ENCODE measurements around the gene SRGAP2C.
"Not testable (repeated sequence)": the region's sequence is repeated elsewhere in the genome, so short reads cannot be mapped to it uniquely, and the experiment has no call there.

SRGAP2C gene

GRCh38 chr1:121384754-121385153 is 200.0 kb downstream of the SRGAP2C start:
- DNase-seq (ENCODE audit: low read depth): not testable (repeated sequence)

- DNase-seq (ENCODE audit: low read depth): not testable (repeated sequence)
Measured at GRCh38 chr1:121385162-121385561, 200.4 kb downstream of the SRGAP2C start.

- not testable (repeated sequence) for DNase-seq (ENCODE audit: low read depth)
Measured at GRCh38 chr1:121385563-121386288, 201.0 kb downstream of the SRGAP2C start.

GRCh38 chr1:121386319-121386948 is 201.7 kb downstream of the SRGAP2C start:
- not testable (repeated sequence) for DNase-seq (ENCODE audit: low read depth)

- not testable (repeated sequence) for DNase-seq (ENCODE audit: low read depth)
Measured at GRCh38 chr1:121389895-121390560, 205.3 kb downstream of the SRGAP2C start.

GRCh38 chr1:121392130-121392529 is 207.4 kb downstream of the SRGAP2C start:
- not testable (repeated sequence) for DNase-seq (ENCODE audit: low read depth)

- DNase-seq (ENCODE audit: low read depth): not testable (repeated sequence)
Measured at GRCh38 chr1:121395718-121396201, 211.0 kb downstream of the SRGAP2C start.

- not testable (repeated sequence) for DNase-seq (ENCODE audit: low read depth)
Measured at GRCh38 chr1:121396335-121397081, 211.7 kb downstream of the SRGAP2C start.

- DNase-seq (ENCODE audit: low read depth): not testable (repeated sequence)
Measured at GRCh38 chr1:121397101-121397500, 212.3 kb downstream of the SRGAP2C start.

GRCh38 chr1:121399193-121399592 is 214.4 kb downstream of the SRGAP2C start:
- DNase-seq (ENCODE audit: low read depth): not testable (repeated sequence)

GRCh38 chr1:121400108-121400507 is 215.3 kb downstream of the SRGAP2C start:
- DNase-seq (ENCODE audit: low read depth): not testable (repeated sequence)

- not testable (repeated sequence) for DNase-seq (ENCODE audit: low read depth)
Measured at GRCh38 chr1:121400541-121401310, 216.0 kb downstream of the SRGAP2C start.

- not testable (repeated sequence) for DNase-seq (ENCODE audit: low read depth)
Measured at GRCh38 chr1:121401375-121401955, 216.7 kb downstream of the SRGAP2C start.

GRCh38 chr1:121403254-121403653 is 218.5 kb downstream of the SRGAP2C start:
- not testable (repeated sequence) for DNase-seq (ENCODE audit: low read depth)

- no peak for DNase-seq (ENCODE audit: low read depth)
Measured at GRCh38 chr1:121408354-121408753, 223.6 kb downstream of the SRGAP2C start.

- DNase-seq (ENCODE audit: low read depth): no peak
Measured at GRCh38 chr1:121413821-121414220, 229.0 kb downstream of the SRGAP2C start.

GRCh38 chr1:121414905-121415304 is 230.1 kb downstream of the SRGAP2C start:
- DNase-seq (ENCODE audit: low read depth): no peak

GRCh38 chr1:121417325-121417923 is 232.6 kb downstream of the SRGAP2C start:
- DNase-seq (ENCODE audit: low read depth): no peak

- no peak for DNase-seq (ENCODE audit: low read depth)
Measured at GRCh38 chr1:121418369-121419049, 233.7 kb downstream of the SRGAP2C start.
